Transverse colon (tissue), 4 donors: ENCODE data around the gene SEC24C. TPM values are rescaled to one million over a fixed set of nuclear protein-coding genes. Genes with fewer than 3 reads are reported as not detected.
A peak's percentile ranks its signal among the peaks of the same experiment; 100 is the strongest.
"Not testable (repeated sequence)": the region's sequence is repeated elsewhere in the genome, so short reads cannot be mapped to it uniquely, and the experiment has no call there.

Experiments used
- DNase-seq: peaks from one replicate; pipeline ENCODE4 v3.0.0-alpha.2; 2019
- H3K27ac ChIP-seq, 4 donors: fragments of 200-600 bp; sonication (generic); 2 replicates each; pipeline ENCODE4 v1.5.1; 2016 to 2018; ENCODE audit warnings: inconsistent platforms in 4 of 4
- H3K27me3 ChIP-seq: fragments of 200-600 bp; sonication (generic); 2 replicates; pipeline ENCODE4 v1.5.1; 2017; ENCODE audit warnings: inconsistent platforms
- H3K36me3 ChIP-seq, 4 donors: fragments of 200-600 bp; sonication (generic); 2 replicates each; pipeline ENCODE4 v1.5.1; 2017 to 2019; ENCODE audit warnings: inconsistent platforms in 4 of 4
- H3K4me1 ChIP-seq, 4 donors: fragments of 200-600 bp; sonication (generic); 2 replicates each; pipeline ENCODE4 v1.5.1; 2017 to 2020; ENCODE audit warnings: inconsistent platforms in 4 of 4
- H3K4me3 ChIP-seq, 4 donors: fragments of 200-600 bp; sonication (generic); 1 replicate in 1 of 4; 2 replicates in 3 of 4; pipeline versions ENCODE4 v1.5.1 to v1.6.1; 2017 to 2019; ENCODE audit warnings: inconsistent platforms in 4 of 4
- H3K9me3 ChIP-seq, 2 donors: fragments of 200-600 bp; sonication (generic); 2 replicates each; pipeline ENCODE4 v1.5.1; 2017 to 2019; ENCODE audit warnings: inconsistent platforms in 2 of 2
- CTCF ChIP-seq, 5 experiments: fragments of 200-600 bp in 3 of 5; fragments of 450-650 bp in 2 of 5; sonication (generic) in 3 of 5; IDR thresholded peaks; 1 replicate in 2 of 5; 2 replicates in 3 of 5; pipeline ENCODE4 v1.5.1; 2016 to 2017; ENCODE audit warnings: antibody characterized with exemption in 5 of 5, inconsistent platforms in 3 of 5, mild to moderate bottlenecking in 2 of 5, moderate library complexity in 1 of 5
- EP300 ChIP-seq: sonication (generic); formaldehyde crosslinking; IDR thresholded peaks from one replicate; pipeline ENCODE4 v1.6.1; 2017; ENCODE audit warnings: antibody characterized with exemption, low read depth
- POLR2A ChIP-seq: fragments of 450-650 bp; IDR thresholded peaks from one replicate; pipeline ENCODE4 v1.6.1; 2016; ENCODE audit warnings: antibody characterized with exemption, mild to moderate bottlenecking, moderate library complexity
- POLR2AphosphoS5 ChIP-seq, 3 donors: sonication (generic); formaldehyde crosslinking; IDR thresholded peaks; one replicate each; pipeline ENCODE4 v1.6.1; 2016; ENCODE audit warnings: antibody characterized with exemption in 3 of 3
- WGBS, 2 donors: methylation state at CpG; one replicate each; pipeline ENCODE4 v1.1.5; 2018; ENCODE audit warnings: low coverage in 1 of 2; 5-methylcytosine and 5-hydroxymethylcytosine counted together
- in situ Hi-C, 4 donors: fragments of 200-750 bp; cut with MboI; loops; one replicate each; pipeline versions ENCODE4 v1.15.0 to v1.15.1; 2017; ENCODE audit warnings: low sequenced_read_pairs in 3 of 4, low pct_ligation_motif_present in 1 of 4, low pct_unique_long_range_greater_than_20kb in 1 of 4
- intact Hi-C: fragments of 100-400 bp; cut with DNase I; formaldehyde crosslinking; loops from one replicate; pipeline ENCODE4 v1.15.1; 2023; ENCODE audit warnings: low total_unique reads
- total RNA-seq, 4 donors: library from RNA; depleted of rRNA; stranded (reverse); fragments of >200 nt; gene quantifications; one replicate each; pipeline ENCODE4 v1.1.0, GENCODE V29; 2016

The SEC24C gene
- 100 to 1,000 TPM in 2 of 4 donors, 10 to 100 TPM in 2; 46.7 to 104 (median 80.2) TPM for total RNA-seq

- no peaks in the 10 kb centered on the region for H3K27me3 ChIP-seq
- TF ChIP-seq EP300 (no peak), CTCF (IDR thresholded peaks at IDR 0.05) (peak in 2 of 5 experiments; percentile 27 to 30), POLR2AphosphoS5 (IDR thresholded peaks at IDR 0.05) (peak; percentile 79 to 89 (median 81)), POLR2A (peak; percentile 79)
- peaks cover 0 to 23% (median 11%) of the 10 kb centered on the region in 4 donors for H3K36me3 ChIP-seq
- peak within 1 kb of the TSS; percentile 66 to 98 (median 88) for H3K4me3 ChIP-seq
- peak within 1 kb of the TSS; percentile 88 to 96 (median 92) for H3K27ac ChIP-seq
- in situ Hi-C loops (no loop called here), intact Hi-C loops (no loop called here)
- H3K9me3 ChIP-seq: no peaks in the 10 kb centered on the region
- DNase-seq: peak; percentile 98
- peaks cover 10 to 32% (median 23%) of the 10 kb centered on the region in 4 donors for H3K4me1 ChIP-seq
- 0 to 1% methylated on average over 21 to 36 of the region's 36 CpGs for WGBS, 2 donors
Observed at GRCh38 chr10:73743905-73744663, at the start of gene SEC24C. SEC24C (plus strand) TSS chr10:73744372; CDS start chr10:73746833, 2,461 bp downstream.

GRCh38 chr10:73695302-73695701, 48.9 kb upstream of the SEC24C start:
- H3K27ac ChIP-seq, in situ Hi-C loops, intact Hi-C loops, H3K4me1 ChIP-seq, H3K36me3 ChIP-seq, H3K9me3 ChIP-seq, H3K27me3 ChIP-seq, H3K4me3 ChIP-seq, DNase-seq: not testable (repeated sequence)

GRCh38 chr10:73697675-73698159, 46.5 kb upstream of the SEC24C start, which contains the start of gene AGAP5:
AGAP5 (minus strand) TSS chr10:73698109; CDS start chr10:73697755, 354 bp downstream.
- H3K9me3 ChIP-seq, H3K4me3 ChIP-seq, H3K4me1 ChIP-seq, in situ Hi-C loops, H3K36me3 ChIP-seq, H3K27me3 ChIP-seq, H3K27ac ChIP-seq, intact Hi-C loops, DNase-seq: not testable (repeated sequence)
- WGBS, 2 donors: 97% methylated on average over 16 of the region's 16 CpGs; no CpG with 5 or more reads in 1 of the 2 donors

- DNase-seq, H3K27me3 ChIP-seq, H3K4me3 ChIP-seq, in situ Hi-C loops, H3K36me3 ChIP-seq, H3K27ac ChIP-seq, H3K9me3 ChIP-seq, intact Hi-C loops, H3K4me1 ChIP-seq: not testable (repeated sequence)
- 84 to 100% methylated on average over 1 to 2 of the region's 2 CpGs for WGBS, 2 donors
Observed at GRCh38 chr10:73698819-73699218, 45.4 kb upstream of the SEC24C start.

GRCh38 chr10:73703924-73704323, 40.2 kb upstream of the SEC24C start:
- H3K27me3 ChIP-seq, intact Hi-C loops, H3K9me3 ChIP-seq, H3K27ac ChIP-seq, H3K36me3 ChIP-seq, in situ Hi-C loops, H3K4me1 ChIP-seq, H3K4me3 ChIP-seq, DNase-seq: not testable (repeated sequence)

GRCh38 chr10:73705506-73706072, 38.6 kb upstream of the SEC24C start:
- H3K4me3 ChIP-seq, H3K36me3 ChIP-seq, H3K9me3 ChIP-seq, in situ Hi-C loops, H3K4me1 ChIP-seq, intact Hi-C loops, H3K27ac ChIP-seq, DNase-seq, H3K27me3 ChIP-seq: not testable (repeated sequence)
- 79 to 100% methylated on average over 1 of the region's 1 CpG for WGBS, 2 donors

- H3K4me3 ChIP-seq, in situ Hi-C loops, H3K27me3 ChIP-seq, H3K36me3 ChIP-seq, H3K4me1 ChIP-seq, DNase-seq, H3K9me3 ChIP-seq, H3K27ac ChIP-seq, intact Hi-C loops: not testable (repeated sequence)
- 96% methylated on average over 2 of the region's 2 CpGs; no CpG with 5 or more reads in 1 of the 2 donors for WGBS, 2 donors
Observed at GRCh38 chr10:73706488-73706887, 37.7 kb upstream of the SEC24C start.

GRCh38 chr10:73707628-73708027, 36.5 kb upstream of the SEC24C start:
- H3K27ac ChIP-seq, in situ Hi-C loops, intact Hi-C loops: not testable (repeated sequence)

GRCh38 chr10:73708122-73708521, 36.0 kb upstream of the SEC24C start:
- H3K4me3 ChIP-seq, intact Hi-C loops, H3K27me3 ChIP-seq, H3K4me1 ChIP-seq, H3K27ac ChIP-seq, H3K36me3 ChIP-seq, H3K9me3 ChIP-seq, DNase-seq, in situ Hi-C loops: not testable (repeated sequence)
- 87% methylated on average over 1 of the region's 1 CpG; no CpG with 5 or more reads in 1 of the 2 donors for WGBS, 2 donors

More at GRCh38 chr10:73707628-73708027, 36.5 kb upstream of the SEC24C start:
- not testable (repeated sequence) for H3K36me3 ChIP-seq, H3K4me1 ChIP-seq, H3K27me3 ChIP-seq, H3K9me3 ChIP-seq, H3K4me3 ChIP-seq, DNase-seq
